Cardiac septum (tissue), 1 donor: ENCODE results near the gene C1QL4. TPM values are rescaled to one million over a fixed set of nuclear protein-coding genes. Genes with fewer than 3 reads are reported as not detected.
"Not testable (repeated sequence)": the region's sequence is repeated elsewhere in the genome, so short reads cannot be mapped to it uniquely, and the experiment has no call there.

ENCODE experiments used
- DNase-seq: peaks from one replicate; pipeline ENCODE4 v3.0.0-alpha.2; 2020; ENCODE audit warnings: low spot score
- intact Hi-C: fragments of 100-400 bp; cut with DNase I; formaldehyde crosslinking; loops from one replicate; pipeline ENCODE4 v1.14.0; 2022
- total RNA-seq: library from RNA; stranded (reverse); fragmentation: NEBNext Ultra II Directional; extraction: Animal tissue kit (Norgen Biotek cat#: 25700); gene quantifications from one replicate; pipeline ENCODE4 v1.2.1, GENCODE V29; 2021
- donor health status: DM: no; HTN: no; CAD: no.

C1QL4 gene
- total RNA-seq, 1 donor from 2014 or later, result not detected

DNA sequence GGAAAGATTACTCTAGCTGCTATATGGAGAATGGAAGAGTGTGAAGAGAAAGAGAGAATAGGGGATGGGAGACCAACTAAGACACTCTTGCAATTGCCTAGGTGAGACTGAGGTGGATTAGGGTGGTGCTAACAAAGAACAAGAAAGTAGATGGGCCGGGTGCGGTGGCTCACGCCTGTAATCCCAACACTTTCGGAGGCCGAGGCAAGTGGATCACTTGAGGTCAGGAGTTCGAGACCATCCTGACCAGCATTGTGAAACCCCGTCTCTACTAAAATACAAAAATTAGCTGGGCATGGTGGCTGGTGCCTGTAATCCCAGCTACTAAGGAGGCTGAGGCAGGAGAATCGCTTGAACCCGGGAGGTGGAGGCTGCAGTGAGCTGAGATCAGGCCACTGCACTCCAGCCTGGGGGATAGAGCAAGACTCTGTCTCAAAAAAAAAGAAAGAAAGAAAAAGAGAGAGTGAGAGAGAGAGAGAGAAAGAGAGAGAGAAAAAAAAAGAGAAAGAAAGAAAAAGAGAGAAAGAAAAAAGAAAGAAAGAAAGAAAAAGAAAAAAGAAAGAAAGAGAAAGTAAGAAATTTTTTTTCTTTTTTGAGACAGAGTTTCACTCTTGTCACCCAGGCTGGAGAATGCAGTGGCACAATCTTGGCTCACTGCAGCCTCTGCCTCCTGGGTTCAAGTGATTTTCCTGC is 16.4 kb downstream of the C1QL4 start:
- DNase-seq, intact Hi-C loops: not testable (repeated sequence)

DNA sequence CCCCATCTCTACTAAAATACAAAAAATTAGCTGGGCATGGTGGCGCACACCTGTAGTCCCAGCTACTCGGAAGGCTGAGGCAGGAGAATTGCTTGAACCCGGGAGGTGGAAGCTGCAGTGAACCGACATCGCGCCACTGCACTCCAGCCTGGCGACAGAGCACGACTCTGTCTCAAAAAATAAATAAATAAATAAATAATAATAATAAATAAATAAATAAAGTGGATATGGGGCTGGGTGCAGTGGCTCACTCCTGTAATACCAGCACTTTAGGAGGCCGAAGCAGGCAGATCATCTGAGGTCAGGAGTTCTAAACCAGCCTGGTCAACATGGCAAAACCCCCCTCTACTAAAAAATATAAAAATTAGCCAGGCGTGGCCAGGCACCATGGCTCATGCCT is 19.9 kb downstream of the C1QL4 start:
- intact Hi-C loops, DNase-seq: not testable (repeated sequence)

DNA sequence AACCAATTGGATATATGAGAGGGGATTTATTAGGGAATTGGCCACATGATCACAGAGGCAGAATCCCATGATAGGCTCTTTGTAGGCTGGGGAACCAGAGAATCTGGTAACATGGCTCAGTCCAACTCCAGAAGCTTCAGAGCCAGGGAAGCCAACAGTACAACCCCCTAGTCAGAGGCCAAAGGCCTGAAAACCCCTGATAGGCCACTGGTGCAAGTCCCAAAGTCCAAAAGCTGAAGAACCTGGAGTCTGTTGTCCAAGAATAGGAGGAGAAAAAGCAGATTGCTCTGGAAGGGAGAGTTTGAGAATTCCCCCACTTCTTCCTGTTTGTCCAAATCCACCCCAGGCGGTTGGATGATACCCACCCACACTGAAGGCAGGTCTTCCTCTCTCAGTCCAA is 22.2 kb downstream of the C1QL4 start:
- intact Hi-C loops, result no loop called here
- no peak for DNase-seq

DNA sequence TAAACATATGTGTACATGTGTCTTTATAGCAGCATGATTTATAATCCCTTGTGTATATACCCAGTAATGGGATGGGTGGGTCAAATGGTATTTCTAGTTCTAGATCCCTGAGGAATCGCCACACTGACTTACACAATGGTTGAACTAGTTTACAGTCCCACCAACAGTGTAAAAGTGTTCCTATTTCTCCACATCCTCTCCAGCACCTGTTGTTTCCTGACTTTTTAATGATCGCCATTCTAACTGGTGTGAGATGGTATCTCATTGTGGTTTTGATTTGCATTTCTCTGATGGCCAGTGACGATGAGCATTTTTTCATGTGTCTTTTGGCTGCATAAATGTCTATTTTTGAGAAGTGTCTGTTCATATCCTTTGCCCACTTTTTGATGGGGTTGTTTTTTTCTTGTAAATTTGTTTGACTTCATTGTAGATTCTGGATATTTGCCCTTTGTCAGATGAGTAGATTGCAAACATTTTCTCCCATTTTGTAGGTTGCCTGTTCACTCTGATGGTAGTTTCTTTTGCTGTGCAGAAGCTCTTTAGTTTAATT is 26.5 kb downstream of the C1QL4 start:
- DNase-seq, intact Hi-C loops: not testable (repeated sequence)

DNA sequence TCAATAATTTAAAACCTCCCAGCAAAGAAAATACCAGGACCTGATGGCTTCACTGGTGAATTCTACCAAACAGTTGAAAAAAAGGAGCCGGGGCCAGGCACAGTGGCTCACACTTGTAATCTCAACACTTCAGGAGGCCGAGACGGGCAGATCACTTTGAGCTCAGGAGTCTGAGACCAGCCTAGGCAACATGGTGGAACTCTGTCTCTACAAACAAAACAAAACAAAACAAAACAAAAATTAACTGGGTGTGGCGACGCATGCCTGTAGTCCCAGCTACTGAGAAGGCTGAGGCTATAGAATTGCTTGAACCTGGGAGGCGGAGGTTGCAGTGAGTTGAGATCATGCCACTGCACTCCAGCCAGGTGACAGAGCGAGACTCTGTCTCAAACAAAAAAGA is 27.6 kb downstream of the C1QL4 start:
- no peak for DNase-seq
- intact Hi-C loops, result no loop called here

DNA sequence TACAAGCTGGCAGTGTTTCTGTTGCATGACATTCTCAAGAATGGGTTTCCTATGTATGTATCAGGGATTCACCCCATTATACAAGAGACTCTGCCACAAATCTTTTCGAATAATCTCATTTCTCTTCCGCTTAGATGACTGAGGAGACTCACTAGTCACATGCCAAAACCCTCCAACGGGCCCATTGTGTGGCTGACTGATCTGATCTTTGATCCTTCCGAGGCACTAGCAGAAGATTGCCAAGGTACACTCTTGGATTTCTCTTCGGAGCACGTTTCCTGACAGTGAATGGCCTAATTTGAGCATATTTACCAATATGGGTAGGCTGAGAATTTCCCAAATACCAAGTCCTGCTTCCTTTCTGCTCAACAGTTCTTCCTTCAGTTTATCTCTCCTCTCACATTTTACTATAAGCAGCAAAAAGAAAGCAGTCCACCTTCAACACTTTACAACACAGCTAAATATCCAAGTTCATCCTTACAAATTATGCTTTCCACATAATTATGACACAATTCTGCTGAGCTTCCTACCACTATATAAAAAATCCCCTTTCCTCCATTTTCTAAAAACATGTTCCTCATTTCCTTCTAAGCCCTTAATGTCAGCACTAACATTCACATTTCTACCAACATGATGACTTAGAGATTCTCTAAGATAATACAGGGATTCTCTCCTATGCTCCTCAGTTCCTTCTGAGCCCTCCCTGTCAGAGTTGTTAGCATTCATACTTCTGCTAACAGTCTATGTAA is 31.1 kb downstream of the C1QL4 start:
- no peak for DNase-seq
- intact Hi-C loops, result no loop called here

DNA sequence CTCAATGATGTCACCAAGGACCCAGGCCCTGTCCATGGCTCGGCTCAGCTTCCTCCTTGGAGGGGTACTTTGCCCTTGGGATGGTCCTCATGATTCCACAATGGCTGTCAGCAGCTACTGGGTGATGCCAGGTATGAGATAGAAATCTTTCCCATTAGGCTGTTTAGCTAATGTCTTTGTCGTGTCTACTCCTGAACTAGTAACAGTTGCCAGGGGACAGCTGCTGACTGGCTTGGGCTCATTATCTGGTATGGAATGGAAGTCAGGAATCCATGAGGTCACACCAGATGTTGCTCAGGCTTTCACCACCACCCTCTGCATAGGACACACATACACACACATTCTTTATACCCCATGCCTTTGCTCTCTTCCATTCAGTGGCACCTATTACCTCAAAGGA is 32.8 kb downstream of the C1QL4 start:
- intact Hi-C loops, result no loop called here
- no peak for DNase-seq

DNA sequence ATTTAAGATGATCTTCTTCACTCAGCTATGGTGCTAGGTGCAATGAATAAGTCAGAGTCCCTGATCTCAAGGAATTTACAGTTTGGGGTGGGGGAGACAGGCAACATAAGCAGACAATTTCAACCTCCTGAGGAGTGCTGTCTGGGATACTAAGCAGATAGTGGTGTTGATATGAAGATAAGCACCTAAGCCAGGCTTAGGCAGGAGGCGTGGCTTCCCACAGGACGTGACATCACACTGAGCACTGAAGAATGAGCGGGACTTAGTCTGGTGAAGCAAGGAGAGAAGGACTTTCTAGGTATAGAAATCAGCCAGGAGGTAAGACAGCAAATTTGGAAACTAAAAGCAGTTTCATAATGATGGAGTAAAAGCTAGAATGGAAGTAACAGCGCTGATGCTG is 35.2 kb downstream of the C1QL4 start:
- intact Hi-C loops, result no loop called here

DNA sequence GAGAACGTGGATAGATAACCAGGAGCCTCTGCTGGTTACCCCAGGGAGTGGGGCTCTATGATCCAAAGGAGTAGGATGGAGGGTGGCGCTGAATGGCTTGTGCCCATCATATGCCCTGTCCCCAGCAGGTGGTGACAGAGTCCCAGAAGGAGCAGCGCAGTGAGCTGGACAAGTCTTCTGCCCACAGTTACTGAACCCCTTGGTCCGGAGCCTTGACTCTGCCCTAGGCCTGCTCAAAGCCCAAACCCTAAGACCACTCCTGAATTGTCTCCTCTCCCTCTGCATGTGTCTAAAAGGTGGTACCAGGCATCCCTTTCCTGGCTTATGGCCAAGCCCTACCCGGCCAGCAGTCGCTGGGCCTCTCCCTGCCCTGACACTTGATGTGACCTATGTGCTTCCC is 38.8 kb downstream of the C1QL4 start:
- intact Hi-C loops, result no loop called here
- no peak for DNase-seq

More for the DNA sequence above, 35.2 kb downstream of the C1QL4 start:
- DNase-seq, result no peak

DNA sequence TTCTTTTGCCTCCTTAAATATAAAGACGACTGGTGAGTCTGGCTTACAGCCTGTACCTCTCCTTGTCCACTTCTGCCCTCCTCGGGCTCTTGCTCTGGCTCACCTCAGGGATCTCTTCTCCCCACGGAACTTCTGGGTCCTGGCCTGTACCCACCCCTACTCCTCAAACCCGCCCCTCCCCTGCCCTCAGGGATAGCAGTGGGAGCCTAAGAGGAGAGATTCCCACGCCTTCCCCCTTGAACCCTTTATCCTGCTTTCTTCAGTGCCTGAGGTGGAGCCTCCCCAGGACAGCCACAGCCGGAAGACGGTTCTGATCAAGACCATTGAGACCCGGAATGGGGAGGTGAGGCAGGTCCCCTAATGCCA is 39.3 kb downstream of the C1QL4 start:
- DNase-seq, result no peak
- intact Hi-C loops, result no loop called here

DNA sequence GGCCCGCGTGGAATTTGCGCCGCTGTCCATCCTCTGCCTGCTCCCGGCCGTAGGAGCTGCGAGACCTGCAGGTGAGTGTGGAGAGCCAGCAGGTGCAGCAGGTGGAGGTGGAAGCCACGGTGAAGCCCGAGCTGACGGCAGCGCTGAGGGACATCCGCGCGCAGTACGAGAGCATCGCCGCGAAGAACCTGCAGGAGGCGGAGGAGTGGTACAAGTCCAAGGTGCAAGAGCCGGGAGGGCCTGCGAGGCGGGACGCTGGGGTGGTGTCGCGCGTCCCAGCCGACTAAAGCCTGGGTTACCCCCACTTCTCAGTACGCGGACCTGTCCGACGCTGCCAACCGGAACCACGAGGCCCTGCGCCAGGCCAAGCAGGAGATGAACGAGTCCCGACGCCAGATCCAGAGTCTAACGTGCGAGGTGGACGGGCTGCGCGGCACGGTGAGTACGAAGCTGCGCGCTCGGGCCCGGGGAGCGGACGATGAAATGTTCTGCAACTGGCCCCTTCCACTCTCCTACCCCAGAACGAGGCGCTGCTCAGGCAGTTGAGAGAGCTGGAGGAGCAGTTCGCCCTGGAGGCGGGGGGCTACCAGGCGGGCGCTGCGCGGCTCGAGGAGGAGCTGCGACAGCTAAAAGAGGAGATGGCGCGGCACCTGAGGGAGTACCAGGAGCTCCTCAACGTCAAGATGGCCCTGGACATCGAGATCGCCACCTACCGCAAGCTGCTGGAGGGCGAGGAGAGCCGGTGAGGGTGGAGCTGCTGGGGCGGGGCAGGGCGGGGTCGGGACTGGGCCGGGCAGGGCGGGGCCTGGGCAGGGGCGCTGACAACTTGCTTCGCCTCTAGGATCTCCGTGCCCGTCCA is 39.9 kb downstream of the C1QL4 start:
- intact Hi-C loops, result no loop called here
- DNase-seq, result no peak

DNA sequence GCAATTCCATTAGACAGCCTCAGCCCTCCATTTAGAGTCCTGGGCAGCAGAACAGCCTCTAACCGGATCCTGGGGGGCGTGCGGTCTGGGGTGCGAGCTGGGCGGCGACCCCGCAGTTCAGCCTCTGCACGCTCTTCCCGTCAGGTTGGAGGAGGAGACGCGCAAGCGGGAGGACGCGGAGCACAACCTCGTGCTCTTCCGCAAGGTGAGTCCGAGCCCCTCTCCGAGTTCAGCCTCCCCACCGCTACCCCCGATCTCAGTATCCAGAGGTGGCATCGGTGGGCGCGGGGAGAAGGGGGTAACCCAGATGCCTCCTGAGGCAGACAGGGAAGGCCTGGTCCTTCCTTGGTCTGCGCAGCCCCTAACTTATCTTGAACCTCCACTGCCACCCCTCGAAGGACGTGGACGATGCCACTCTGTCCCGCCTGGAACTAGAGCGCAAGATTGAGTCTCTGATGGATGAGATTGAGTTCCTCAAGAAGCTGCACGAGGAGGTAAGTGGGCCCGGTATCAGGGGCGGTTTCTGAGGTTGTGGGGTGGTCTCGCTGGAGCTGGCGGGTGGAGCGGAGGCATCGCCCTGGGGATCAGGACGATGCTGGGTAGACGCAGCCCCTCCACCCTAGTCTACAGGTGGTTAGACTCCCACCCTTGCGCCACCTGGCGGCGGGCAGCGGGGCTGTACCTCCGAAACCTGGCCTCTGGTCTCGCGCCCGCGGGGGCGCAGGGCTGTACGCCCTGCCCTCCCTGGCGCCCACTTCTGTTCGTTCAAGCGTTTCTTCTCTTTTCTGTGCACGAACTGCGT is 40.8 kb downstream of the C1QL4 start:
- peak; percentile 79 for DNase-seq
- intact Hi-C loops, result no loop called here

DNA sequence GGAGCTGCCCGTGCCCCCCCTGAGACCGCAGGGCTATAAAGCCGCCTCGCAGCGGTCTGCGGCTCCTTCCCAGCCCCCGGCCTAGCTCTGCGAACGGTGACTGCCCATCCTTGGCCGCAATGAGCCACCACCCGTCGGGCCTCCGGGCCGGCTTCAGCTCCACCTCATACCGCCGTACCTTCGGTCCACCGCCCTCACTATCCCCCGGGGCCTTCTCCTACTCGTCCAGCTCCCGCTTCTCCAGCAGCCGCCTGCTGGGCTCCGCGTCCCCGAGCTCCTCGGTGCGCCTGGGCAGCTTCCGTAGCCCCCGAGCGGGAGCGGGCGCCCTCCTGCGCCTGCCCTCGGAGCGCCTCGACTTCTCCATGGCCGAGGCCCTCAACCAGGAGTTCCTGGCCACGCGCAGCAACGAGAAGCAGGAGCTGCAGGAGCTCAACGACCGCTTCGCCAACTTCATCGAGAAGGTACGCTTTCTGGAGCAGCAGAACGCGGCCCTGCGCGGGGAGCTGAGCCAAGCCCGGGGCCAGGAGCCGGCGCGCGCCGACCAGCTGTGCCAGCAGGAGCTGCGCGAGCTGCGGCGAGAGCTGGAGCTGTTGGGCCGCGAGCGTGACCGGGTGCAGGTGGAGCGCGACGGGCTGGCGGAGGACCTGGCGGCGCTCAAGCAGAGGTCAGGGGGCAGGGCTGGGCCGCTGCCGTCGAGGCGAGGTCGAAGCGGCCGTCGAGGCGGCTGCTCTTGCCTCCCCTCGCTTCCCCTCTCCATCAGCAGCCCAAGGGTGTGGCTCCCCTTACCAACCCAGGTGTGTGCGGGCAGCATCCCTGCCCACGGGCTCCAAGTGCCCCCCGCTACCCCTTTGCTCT is 41.7 kb downstream of the C1QL4 start, which contains the start of gene PRPH:
PRPH (plus strand) TSS at position 66 of the 855 bp plus-strand sequence; CDS start at position 120, 54 bp downstream.
- peak; percentile 58 for DNase-seq
- intact Hi-C loops, result no loop called here

DNA sequence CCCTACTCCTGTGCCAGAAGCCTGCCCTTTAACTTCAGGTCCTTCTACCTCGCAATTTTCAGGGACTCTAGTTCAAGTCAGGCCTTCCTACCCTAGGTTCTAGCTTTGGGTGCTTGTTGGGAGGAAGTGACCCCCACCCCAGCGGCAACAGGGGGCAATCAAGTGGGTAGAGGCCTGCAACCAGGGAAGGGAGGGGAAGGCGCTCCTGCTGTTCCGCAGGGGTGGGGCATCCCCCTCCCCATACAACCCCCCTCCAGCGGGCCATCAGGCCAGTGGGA is 42.2 kb downstream of the C1QL4 start:
- no peak for DNase-seq
- intact Hi-C loops, result no loop called here

DNA sequence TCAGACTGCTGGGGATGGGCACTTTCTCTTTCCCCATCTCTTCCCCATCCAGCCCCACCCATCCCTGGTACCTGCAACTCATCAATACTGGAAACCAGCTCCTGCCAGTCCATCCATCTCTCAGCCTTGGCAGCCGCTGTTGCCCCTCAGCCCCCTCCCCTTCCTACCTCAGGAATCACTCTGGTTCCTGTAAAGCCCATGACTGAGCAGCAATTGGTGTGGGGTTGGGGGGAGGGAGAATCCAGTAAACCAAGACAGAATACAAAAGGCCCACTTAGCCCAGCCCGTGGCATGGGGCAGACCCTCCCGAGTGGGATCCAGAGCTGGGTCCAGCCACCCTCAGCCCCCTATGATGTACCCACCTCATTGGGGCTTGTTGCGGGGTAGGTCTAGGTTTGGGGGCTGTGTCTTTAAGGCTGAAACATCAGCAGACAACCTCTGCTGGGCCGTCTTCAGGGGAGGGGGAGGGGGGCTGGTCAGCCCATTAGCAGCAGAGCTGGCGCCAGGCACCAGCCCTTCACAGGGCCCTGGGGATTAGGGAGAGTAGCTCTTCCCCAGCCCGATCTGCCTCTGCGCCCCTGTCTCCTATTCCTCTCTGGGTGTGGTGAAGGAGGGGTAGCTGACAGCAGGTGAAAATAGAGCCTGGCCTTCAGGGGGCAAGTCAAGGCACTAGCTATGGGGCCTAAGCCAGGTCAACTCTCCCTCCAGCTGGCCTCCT is 42.7 kb downstream of the C1QL4 start:
- intact Hi-C loops, result no loop called here
- no peak for DNase-seq

DNA sequence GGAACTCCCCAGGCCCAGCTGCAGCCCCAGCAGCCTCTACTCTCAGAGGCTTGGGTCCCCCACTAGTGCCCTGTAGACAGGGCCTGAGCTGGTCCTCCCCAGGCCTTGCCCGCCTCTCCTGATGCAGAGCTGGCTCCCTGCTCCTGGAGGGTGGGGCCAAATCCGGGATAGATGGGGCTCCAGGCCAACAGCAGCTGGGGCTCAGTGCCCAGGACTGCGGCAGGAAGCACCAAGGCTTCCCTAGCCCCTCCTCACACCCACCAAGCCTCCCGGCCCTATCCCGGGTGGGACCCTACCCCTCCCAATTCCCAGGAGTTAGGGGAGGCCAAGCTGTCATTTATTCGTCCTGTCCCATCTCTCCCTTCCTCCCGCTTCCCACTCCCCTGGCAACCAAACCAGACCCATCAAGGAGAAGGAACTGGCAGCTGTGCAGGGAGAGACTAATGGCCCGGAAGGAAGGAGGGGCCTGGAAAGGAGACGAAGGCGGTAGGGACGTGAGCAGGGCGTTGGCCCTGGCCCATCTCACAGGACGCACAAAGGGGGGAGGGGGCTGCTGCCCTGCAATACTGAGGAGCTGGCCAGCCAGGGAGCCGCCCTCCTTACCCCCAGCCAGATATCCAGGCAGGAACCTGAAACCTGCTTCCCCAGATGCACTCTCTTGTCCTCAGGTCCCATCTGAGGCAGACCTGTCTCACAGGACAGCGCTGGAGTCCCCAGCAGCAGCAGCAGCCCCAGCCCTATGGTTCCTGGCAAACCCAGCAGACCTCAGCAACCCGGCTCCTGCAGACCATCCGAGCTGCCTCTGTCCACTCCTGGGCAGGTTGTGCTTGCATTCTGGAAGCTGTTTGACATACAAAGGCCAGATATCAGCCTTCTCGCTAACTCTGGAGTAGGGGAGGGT is 43.7 kb downstream of the C1QL4 start:
- no peak for DNase-seq
- intact Hi-C loops, result no loop called here

DNA sequence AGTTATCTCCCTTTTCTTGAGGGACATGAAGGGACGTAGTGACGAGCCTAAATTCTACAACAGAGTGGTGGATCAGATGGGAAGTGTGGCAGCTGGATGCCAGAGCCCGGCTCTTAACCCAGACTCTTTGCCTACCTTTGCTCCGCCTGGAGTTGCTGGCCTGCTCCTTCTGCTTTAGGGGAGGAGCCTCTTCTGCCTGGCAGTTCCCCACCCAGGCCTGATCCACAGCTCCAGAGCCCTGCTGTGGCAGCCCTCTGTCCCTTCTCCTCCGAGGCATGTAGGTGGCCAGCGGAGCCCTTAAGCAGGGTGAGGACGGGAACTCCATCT is 44.3 kb downstream of the C1QL4 start:
- no peak for DNase-seq
- intact Hi-C loops, result no loop called here
